Naive thymus-derived CD4-positive, alpha-beta T cell (primary cell): ENCODE measurements around the gene MED29. TPM values are rescaled to one million over a fixed set of nuclear protein-coding genes. Genes with fewer than 3 reads are reported as not detected.

Experiments
- ATAC-seq: fragments of 150-1000 bp; cut with Tn5 transposase; 2 replicates; pipeline ENCODE4 v1.10.0; 2021; ENCODE audit warnings: mild to moderate bottlenecking, moderate library complexity
- CTCF ChIA-PET: fragments of 350-600 bp; sonication (Branson Sonifier 250); formaldehyde crosslinking; loops from one replicate; lab custom pipeline; 2021; ENCODE audit warnings: antibody characterized with exemption; lab: Charles Lee
- POLR2A ChIA-PET: fragments of 350-600 bp; sonication (Branson Sonifier 250); formaldehyde crosslinking; loops from one replicate; lab custom pipeline; 2021; ENCODE audit warnings: antibody characterized with exemption, inconsistent platforms; lab: Charles Lee
- DNase-seq, 9 donors: peaks; one replicate each; pipeline versions ENCODE4 v3.0.0 to v3.0.0-alpha.2; 2020 to 2022; ENCODE audit warnings: mixed read lengths in 1 of 9
- H3K27ac ChIP-seq: one replicate; pipeline ENCODE4 v1.7.0; 2013; ENCODE audit warnings: mild to moderate bottlenecking, low read depth, low read length, moderate library complexity
- H3K27me3 ChIP-seq, 2 donors: one replicate each; pipeline ENCODE4 v1.7.0; 2013; ENCODE audit warnings: low read length in 2 of 2, mild to moderate bottlenecking in 2 of 2, moderate library complexity in 2 of 2; ENCODE audit not compliant: control insufficient read depth in 2 of 2, insufficient read depth in 2 of 2
- H3K36me3 ChIP-seq, 3 experiments: 1 replicate in 2 of 3; 2 replicates in 1 of 3; pipeline ENCODE4 v1.7.0; 2013; ENCODE audit warnings: low read length in 3 of 3, mild to moderate bottlenecking in 3 of 3, moderate library complexity in 1 of 3; ENCODE audit not compliant: insufficient read depth in 3 of 3, control insufficient read depth in 2 of 3
- H3K4me1 ChIP-seq, 2 donors: one replicate each; pipeline ENCODE4 v1.7.0; 2013; ENCODE audit warnings: low read length in 2 of 2, mild to moderate bottlenecking in 2 of 2, moderate library complexity in 1 of 2; ENCODE audit not compliant: control insufficient read depth in 2 of 2, insufficient read depth in 2 of 2
- H3K4me3 ChIP-seq: 2 replicates; pipeline ENCODE4 v1.7.0; 2013; ENCODE audit warnings: mild to moderate bottlenecking, low read length
- H3K9me3 ChIP-seq, 3 experiments: 1 replicate in 2 of 3; 2 replicates in 1 of 3; pipeline ENCODE4 v1.7.0; 2013; ENCODE audit warnings: low read length in 3 of 3; ENCODE audit not compliant: control insufficient read depth in 2 of 3
- H3K27ac Mint-ChIP-seq, 9 donors: one replicate each; pipeline ENCODE4 v1.8.0; 2020 to 2022; ENCODE audit warnings: mixed read lengths in 9 of 9, mild to moderate bottlenecking in 8 of 9, moderate library complexity in 5 of 9, inconsistent platforms in 2 of 9
- H3K27me3 Mint-ChIP-seq, 5 donors: one replicate each; pipeline ENCODE4 v1.8.0; 2021 to 2022; ENCODE audit warnings: mixed read lengths in 5 of 5, mild to moderate bottlenecking in 1 of 5
- H3K36me3 Mint-ChIP-seq, 5 donors: one replicate each; pipeline ENCODE4 v1.8.0; 2020 to 2022; ENCODE audit warnings: mixed read lengths in 5 of 5, mild to moderate bottlenecking in 3 of 5, inconsistent platforms in 1 of 5
- H3K4me1 Mint-ChIP-seq, 7 donors: one replicate each; pipeline ENCODE4 v1.8.0; 2020 to 2022; ENCODE audit warnings: mixed read lengths in 7 of 7, mild to moderate bottlenecking in 3 of 7, inconsistent platforms in 1 of 7
- H3K4me3 Mint-ChIP-seq, 10 donors: one replicate each; pipeline ENCODE4 v1.8.0; 2020 to 2022; ENCODE audit warnings: mild to moderate bottlenecking in 10 of 10, mixed read lengths in 10 of 10, moderate library complexity in 6 of 10, inconsistent platforms in 2 of 10
- H3K9me3 Mint-ChIP-seq, 11 donors: one replicate each; pipeline ENCODE4 v1.8.0; 2020 to 2022; ENCODE audit warnings: mixed read lengths in 11 of 11, mild to moderate bottlenecking in 4 of 11, inconsistent platforms in 1 of 11, moderate library complexity in 1 of 11
- intact Hi-C, 2 donors: fragments of 100-400 bp; cut with micrococcal nuclease; formaldehyde crosslinking; loops; one replicate each; pipeline ENCODE4 v1.15.1; 2023
- polyA plus RNA-seq, 2 donors: library from polyadenylated mRNA; unstranded; fragments of 300-500 nt; fragmentation: Illumina TruSeq; gene quantifications; one replicate each; pipeline ENCODE4 v1.2.3, GENCODE V29; 2021
- total RNA-seq, 6 experiments: library from RNA in 5 of 6; stranded (reverse) in 5 of 6; gene quantifications; 1 replicate in 5 of 6; 2 replicates in 1 of 6; pipeline ENCODE4 v1.2.3 and lab custom pipeline; 2021 to 2026

Gene MED29
- total and polyA plus RNA-seq, 7 experiments from 2014 or later = 44.2 to 61.0 (median 52.0) TPM

DNA sequence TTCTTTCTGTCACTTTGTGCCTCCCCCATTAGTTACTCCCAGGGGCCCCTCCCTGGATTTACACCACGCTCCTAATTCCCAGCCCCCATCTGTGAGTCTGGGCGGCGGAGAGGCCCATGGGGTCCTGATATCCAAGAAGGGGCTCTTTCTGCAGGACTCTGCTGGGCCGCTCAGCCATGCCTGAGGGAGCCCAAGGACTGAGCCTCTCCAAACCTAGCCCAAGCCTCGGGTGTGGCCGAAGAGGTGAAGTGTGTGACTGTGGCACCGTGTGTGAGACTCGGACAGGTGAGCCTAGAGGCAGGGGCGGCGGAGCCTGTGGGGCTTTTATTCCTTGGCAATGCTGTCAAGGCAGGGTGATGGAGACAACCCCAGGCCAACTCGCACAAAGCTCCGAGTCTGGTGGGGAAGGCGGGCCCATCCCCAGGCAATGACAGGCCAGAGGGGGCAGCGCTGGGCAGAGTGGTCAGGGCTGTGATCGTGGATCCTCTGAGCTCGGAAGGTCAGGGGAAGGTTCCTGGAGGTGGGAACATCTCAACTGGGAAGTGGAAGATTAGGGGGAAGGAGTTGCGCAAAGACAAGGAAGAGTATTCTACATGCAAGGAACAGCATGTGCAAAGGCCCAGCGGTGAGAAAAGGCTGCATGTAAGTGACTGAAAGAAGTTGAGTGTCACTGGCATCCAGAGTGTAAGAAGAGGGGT, 22.9 kb downstream of the MED29 start:
- H3K27ac ChIP-seq = peak overlapping the region; percentile 90
- peaks cover 0 to 3% (median 0%) of the 10 kb centered on the region in 5 donors for H3K27me3 Mint-ChIP-seq
- H3K27me3 ChIP-seq = no peaks in the 10 kb centered on the region
- peaks cover 20 to 39% (median 33%) of the 10 kb centered on the region in 7 donors for H3K4me1 Mint-ChIP-seq
- CTCF ChIA-PET = interaction anchor here (0.6 to 1.6 kb wide), 5 partner anchors 11 to 325 kb away, joined by 3 to 5 read pairs (median 4); no protein-coding TSS in a partner anchor
- H3K9me3 ChIP-seq = no peaks in the 10 kb centered on the region
- H3K4me3 ChIP-seq = peak overlapping the region; percentile 31
- POLR2A ChIA-PET = interaction anchor here (0.9 to 2.3 kb wide), 7 partner anchors 10 to 33 kb away, joined by 3 to 20 read pairs (median 6); partner anchors contain the start of gene RPS16
- ATAC-seq (no peak), DNase-seq (no peak)
- peaks cover 0 to 10% (median 0%) of the 10 kb centered on the region in 11 donors for H3K9me3 Mint-ChIP-seq
- peak overlapping the region; percentile 75 to 95 (median 92) for H3K27ac Mint-ChIP-seq
- H3K4me3 Mint-ChIP-seq = peak overlapping the region; percentile 84 to 99 (median 89)
- H3K36me3 Mint-ChIP-seq = peaks cover 0 to 20% (median 5%) of the 10 kb centered on the region in 5 donors
- peaks cover 0 to 28% (median 0%) of the 10 kb centered on the region in 3 experiments for H3K36me3 ChIP-seq
- intact Hi-C loops = loop anchor here in 1 of 2 donors (2.0 to 5.0 kb wide), 2 partner anchors 67 to 1012 kb away; partner anchors contain the start of genes FAM98C and TIMM50
- H3K4me1 ChIP-seq = peaks cover 16 to 24% of the 10 kb centered on the region in 2 donors

- Histone ChIP-seq H3K27me3 (no peaks in the 10 kb centered on the region), H3K27ac (no peak overlapping the region), H3K9me3 (no peaks in the 10 kb centered on the region), H3K4me1 (peaks cover 14 to 21% of the 10 kb centered on the region in 2 donors), H3K36me3 (peaks cover 0 to 30% (median 0%) of the 10 kb centered on the region in 3 experiments), H3K4me3 (no peak overlapping the region)
- Mint-ChIP-seq H3K27ac (peak overlapping the region in 5 of 9 donors; percentile 29 to 92 (median 69)), H3K36me3 (peaks cover 0 to 17% (median 5%) of the 10 kb centered on the region in 5 donors), H3K4me1 (peaks cover 17 to 36% (median 31%) of the 10 kb centered on the region in 7 donors), H3K4me3 (peak overlapping the region in 3 of 10 donors; percentile 5 to 51 (median 6)), H3K9me3 (peaks cover 0 to 7% (median 0%) of the 10 kb centered on the region in 11 donors), H3K27me3 (peaks cover 0 to 3% (median 0%) of the 10 kb centered on the region in 5 donors)
- DNase-seq (no peak), ATAC-seq (no peak)
- intact Hi-C loops = no loop called here
- POLR2A ChIA-PET = interaction anchor here (0.9 to 5.8 kb wide), 8 partner anchors 9 to 31 kb away, joined by 3 to 25 read pairs (median 5); partner anchors contain the start of genes PAF1 and RPS16
- CTCF ChIA-PET = interaction anchor here (0.6 to 1.6 kb wide), 4 partner anchors 10 to 327 kb away, joined by 3 to 5 read pairs (median 4); no protein-coding TSS in a partner anchor
These were observed 24.2 kb downstream of the MED29 start for GRCh38 chr19:39415111-39416046.

DNA sequence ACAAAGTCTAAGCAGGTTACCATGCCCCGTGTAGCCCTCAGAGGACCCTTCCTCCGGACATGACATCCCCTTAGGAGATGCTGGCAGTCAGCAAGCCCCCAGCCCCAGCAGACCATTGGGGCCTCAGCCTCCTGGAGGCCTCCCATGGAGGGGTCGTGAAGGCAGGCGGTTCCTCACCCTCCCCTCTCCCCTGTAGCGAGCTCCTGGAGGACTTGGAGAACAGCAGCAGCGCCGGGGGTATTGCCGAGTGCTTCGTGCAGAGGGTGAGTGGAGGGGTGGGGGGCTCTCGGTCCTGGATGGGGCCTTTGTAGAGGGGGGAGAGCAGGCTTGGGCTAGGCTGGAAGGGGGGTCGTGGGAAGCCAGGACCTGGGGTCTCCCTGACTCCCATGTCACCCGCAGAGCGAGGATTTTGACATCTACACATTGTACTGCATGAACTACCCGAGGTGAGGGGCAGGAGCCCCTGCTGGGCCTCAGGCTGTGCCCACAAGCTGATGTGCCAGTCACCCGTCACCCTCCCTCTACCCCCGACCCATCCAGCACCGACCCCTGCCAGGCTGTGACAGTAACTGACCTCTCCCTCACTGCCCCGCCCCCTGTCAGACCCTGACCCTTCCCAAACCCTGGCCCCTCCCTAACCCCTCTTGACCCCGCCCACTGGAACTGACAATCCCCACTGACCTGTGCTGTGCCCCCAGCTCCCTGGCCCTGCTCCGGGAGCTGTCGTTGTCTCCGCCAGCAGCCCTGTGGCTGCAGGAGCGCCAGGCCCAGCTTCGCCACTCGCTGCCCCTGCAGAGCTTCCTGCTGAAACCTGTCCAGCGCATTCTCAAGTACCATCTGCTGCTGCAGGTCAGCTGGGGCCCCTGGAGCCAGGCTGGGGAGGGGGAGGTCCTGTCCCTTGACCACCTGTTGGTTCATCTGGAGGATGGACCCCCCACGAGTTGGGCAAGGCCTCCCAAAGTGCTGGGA, 25.3 kb downstream of the MED29 start:
- intact Hi-C loops = no loop called here
- no peak for DNase-seq

GRCh38 chr19:39417463-39418181, 26.4 kb downstream of the MED29 start:
- ChIA-PET POLR2A (interaction anchor here (1.0 to 5.8 kb wide), 4 partner anchors 9 to 18 kb away, joined by 4 to 25 read pairs (median 5); partner anchors contain the start of gene RPS16), CTCF (no interaction called here)
- H3K27ac Mint-ChIP-seq = peak overlapping the region in 5 of 9 donors; percentile 2 to 53 (median 13)
- H3K9me3 ChIP-seq = no peaks in the 10 kb centered on the region
- peaks cover 5 to 17% (median 12%) of the 10 kb centered on the region in 7 donors for H3K4me1 Mint-ChIP-seq
- no peaks in the 10 kb centered on the region for H3K27me3 ChIP-seq
- peaks cover 0 to 7% of the 10 kb centered on the region in 2 donors for H3K4me1 ChIP-seq
- H3K27ac ChIP-seq = no peak overlapping the region
- no peak overlapping the region for H3K4me3 ChIP-seq
- H3K36me3 ChIP-seq = peaks cover 0 to 36% (median 0%) of the 10 kb centered on the region in 3 experiments
- no peak overlapping the region for H3K4me3 Mint-ChIP-seq
- H3K9me3 Mint-ChIP-seq = no peaks in the 10 kb centered on the region
- intact Hi-C loops = no loop called here
- ATAC-seq (no peak), DNase-seq (no peak)
- peaks cover 0 to 11% (median 0%) of the 10 kb centered on the region in 5 donors for H3K36me3 Mint-ChIP-seq
- H3K27me3 Mint-ChIP-seq = no peaks in the 10 kb centered on the region

More for the DNA sequence above, 25.3 kb downstream of the MED29 start:
- ATAC-seq = no peak
- H3K4me1 Mint-ChIP-seq = peaks cover 7 to 25% (median 21%) of the 10 kb centered on the region in 7 donors
- H3K36me3 Mint-ChIP-seq = peaks cover 0 to 11% (median 5%) of the 10 kb centered on the region in 5 donors
- peaks cover 0 to 7% (median 0%) of the 10 kb centered on the region in 11 donors for H3K9me3 Mint-ChIP-seq
- POLR2A ChIA-PET = interaction anchor here (0.6 to 5.8 kb wide), 5 partner anchors 10 to 1149 kb away, joined by 3 to 25 read pairs (median 4); partner anchors contain the start of genes PAF1 and RPS16
- H3K27ac Mint-ChIP-seq = peak overlapping the region in 1 of 9 donors; percentile 69
- no peaks in the 10 kb centered on the region for H3K27me3 ChIP-seq
- no peak overlapping the region for H3K4me3 ChIP-seq
- H3K4me3 Mint-ChIP-seq = no peak overlapping the region
- CTCF ChIA-PET = interaction anchor here (0.6 kb wide), 1 partner anchor 133 kb away, joined by 3 read pairs; no protein-coding TSS in a partner anchor
- H3K36me3 ChIP-seq = peaks cover 0 to 30% (median 0%) of the 10 kb centered on the region in 3 experiments
- peaks cover 0 to 3% (median 0%) of the 10 kb centered on the region in 5 donors for H3K27me3 Mint-ChIP-seq
- no peak overlapping the region for H3K27ac ChIP-seq
- no peaks in the 10 kb centered on the region for H3K9me3 ChIP-seq
- peaks cover 3 to 10% of the 10 kb centered on the region in 2 donors for H3K4me1 ChIP-seq

GRCh38 chr19:39419003-39419402, 27.8 kb downstream of the MED29 start:
- Mint-ChIP-seq H3K9me3 (no peaks in the 10 kb centered on the region), H3K27ac (peak overlapping the region in 3 of 9 donors; percentile 52 to 84 (median 69)), H3K27me3 (no peaks in the 10 kb centered on the region), H3K36me3 (peaks cover 0 to 16% (median 2%) of the 10 kb centered on the region in 5 donors), H3K4me1 (peaks cover 1 to 13% (median 8%) of the 10 kb centered on the region in 7 donors), H3K4me3 (no peak overlapping the region)
- Histone ChIP-seq H3K9me3 (no peaks in the 10 kb centered on the region), H3K36me3 (peaks cover 0 to 45% (median 0%) of the 10 kb centered on the region in 3 experiments), H3K4me3 (no peak overlapping the region), H3K27ac (no peak overlapping the region), H3K4me1 (peaks cover 0 to 3% of the 10 kb centered on the region in 2 donors), H3K27me3 (no peaks in the 10 kb centered on the region)
- ATAC-seq (no peak), DNase-seq (no peak)
- ChIA-PET POLR2A (interaction anchor here (0.6 to 5.8 kb wide), 5 partner anchors 8 to 72 kb away, joined by 3 to 25 read pairs (median 4); partner anchors contain the start of gene RPS16), CTCF (no interaction called here)
- intact Hi-C loops = no loop called here
